Omental fat pad (tissue), 4 donors: ENCODE measurements around the gene MRS2. TPM values are rescaled to one million over a fixed set of nuclear protein-coding genes. Genes with fewer than 3 reads are reported as not detected.

Experiments used
- ATAC-seq: fragments of 150-250 bp; one replicate; pipeline ENCODE4 v1.9.1; 2016; ENCODE audit warnings: mild to moderate bottlenecking, moderate library complexity; ENCODE audit not compliant: low FRiP score
- DNase-seq: peaks from one replicate; pipeline ENCODE4 v3.0.0-alpha.2; 2019; ENCODE audit warnings: low spot score
- total RNA-seq, 4 donors: library from RNA; depleted of rRNA; stranded (reverse); fragments of >200 nt; gene quantifications; one replicate each; pipeline ENCODE4 v1.1.0, GENCODE V29; 2016
- TF ChIP-seq, protein P1 (sequence below), 3 donors: fragments of 450-650 bp; IDR thresholded peaks; one replicate each; pipeline ENCODE4 v1.5.1; 2016 to 2017; ENCODE audit warnings: antibody characterized with exemption in 3 of 3, mild to moderate bottlenecking in 3 of 3, moderate library complexity in 2 of 3

Gene MRS2
- total RNA-seq, 4 donors from 2014 or later: 22.8 to 27.5 (median 24.8) TPM

DNA sequence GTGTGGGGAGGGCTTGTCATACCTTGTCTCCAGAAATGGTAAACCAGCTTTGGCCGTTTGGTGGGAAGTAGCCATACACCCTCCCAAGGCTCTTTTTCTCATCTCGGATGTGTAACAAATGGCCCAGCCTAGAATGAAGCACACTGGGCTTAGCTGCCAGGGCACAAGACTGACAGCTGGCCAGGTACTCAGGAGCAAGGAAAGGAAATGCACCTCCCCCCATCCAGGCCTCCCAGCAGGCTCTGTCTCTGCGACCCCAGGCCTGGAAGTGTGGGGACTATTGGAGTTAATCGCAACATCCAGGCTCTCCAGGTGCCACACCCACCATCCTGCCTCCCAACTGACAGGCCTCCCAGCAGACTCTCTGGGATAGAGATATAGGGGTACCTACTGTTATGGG, 43.0 kb downstream of the MRS2 start:
- no peak for ATAC-seq

DNA sequence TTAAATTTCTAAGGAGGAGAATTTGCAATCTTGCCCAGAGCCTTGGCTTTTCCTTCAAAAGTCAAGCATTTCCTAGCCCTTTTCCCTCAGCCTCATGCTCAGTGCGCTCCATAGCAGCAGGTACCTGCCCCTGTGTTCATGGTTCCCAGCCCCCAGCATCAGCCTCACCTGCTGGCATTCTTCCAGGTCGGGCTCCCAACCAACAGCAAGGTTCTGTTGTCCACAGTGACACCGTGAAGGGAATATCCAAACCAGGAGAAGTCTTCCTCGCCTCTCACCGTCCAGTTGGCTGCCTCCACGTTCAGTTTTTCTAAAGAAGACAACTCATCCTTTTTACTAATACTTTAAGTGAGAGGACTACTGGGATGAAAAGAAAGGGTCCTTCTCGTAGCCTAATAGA, 43.9 kb downstream of the MRS2 start:
- DNase-seq: no peak
- TF ChIP-seq, protein P1, sequence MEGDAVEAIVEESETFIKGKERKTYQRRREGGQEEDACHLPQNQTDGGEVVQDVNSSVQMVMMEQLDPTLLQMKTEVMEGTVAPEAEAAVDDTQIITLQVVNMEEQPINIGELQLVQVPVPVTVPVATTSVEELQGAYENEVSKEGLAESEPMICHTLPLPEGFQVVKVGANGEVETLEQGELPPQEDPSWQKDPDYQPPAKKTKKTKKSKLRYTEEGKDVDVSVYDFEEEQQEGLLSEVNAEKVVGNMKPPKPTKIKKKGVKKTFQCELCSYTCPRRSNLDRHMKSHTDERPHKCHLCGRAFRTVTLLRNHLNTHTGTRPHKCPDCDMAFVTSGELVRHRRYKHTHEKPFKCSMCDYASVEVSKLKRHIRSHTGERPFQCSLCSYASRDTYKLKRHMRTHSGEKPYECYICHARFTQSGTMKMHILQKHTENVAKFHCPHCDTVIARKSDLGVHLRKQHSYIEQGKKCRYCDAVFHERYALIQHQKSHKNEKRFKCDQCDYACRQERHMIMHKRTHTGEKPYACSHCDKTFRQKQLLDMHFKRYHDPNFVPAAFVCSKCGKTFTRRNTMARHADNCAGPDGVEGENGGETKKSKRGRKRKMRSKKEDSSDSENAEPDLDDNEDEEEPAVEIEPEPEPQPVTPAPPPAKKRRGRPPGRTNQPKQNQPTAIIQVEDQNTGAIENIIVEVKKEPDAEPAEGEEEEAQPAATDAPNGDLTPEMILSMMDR (IDR thresholded peaks at IDR 0.05): no peak
- no peak for ATAC-seq

More for the DNA sequence above, 43.0 kb downstream of the MRS2 start:
- DNase-seq: no peak
- TF ChIP-seq, protein P1 (IDR thresholded peaks at IDR 0.05): no peak

DNA sequence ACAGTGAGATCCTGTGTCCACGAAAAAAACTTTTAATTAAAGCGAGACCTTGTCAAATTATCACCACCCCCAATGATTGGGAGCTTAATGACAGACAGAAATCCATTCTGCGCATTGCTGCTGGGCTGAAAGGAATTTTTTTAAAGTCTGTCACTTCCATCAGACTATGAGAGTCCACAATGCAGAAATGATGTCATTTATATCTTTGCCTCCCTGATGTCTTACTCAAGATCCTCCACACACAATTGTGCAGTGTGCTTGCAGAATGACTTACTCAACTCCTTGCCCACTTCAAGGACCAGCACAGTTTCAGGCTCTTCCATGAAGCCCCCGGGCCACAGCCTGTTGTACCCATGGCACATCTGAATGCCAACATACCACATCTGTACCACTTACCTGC, 45.7 kb downstream of the MRS2 start:
- ATAC-seq: no peak
- TF ChIP-seq, protein P1 (IDR thresholded peaks at IDR 0.05): no peak
- no peak for DNase-seq

DNA sequence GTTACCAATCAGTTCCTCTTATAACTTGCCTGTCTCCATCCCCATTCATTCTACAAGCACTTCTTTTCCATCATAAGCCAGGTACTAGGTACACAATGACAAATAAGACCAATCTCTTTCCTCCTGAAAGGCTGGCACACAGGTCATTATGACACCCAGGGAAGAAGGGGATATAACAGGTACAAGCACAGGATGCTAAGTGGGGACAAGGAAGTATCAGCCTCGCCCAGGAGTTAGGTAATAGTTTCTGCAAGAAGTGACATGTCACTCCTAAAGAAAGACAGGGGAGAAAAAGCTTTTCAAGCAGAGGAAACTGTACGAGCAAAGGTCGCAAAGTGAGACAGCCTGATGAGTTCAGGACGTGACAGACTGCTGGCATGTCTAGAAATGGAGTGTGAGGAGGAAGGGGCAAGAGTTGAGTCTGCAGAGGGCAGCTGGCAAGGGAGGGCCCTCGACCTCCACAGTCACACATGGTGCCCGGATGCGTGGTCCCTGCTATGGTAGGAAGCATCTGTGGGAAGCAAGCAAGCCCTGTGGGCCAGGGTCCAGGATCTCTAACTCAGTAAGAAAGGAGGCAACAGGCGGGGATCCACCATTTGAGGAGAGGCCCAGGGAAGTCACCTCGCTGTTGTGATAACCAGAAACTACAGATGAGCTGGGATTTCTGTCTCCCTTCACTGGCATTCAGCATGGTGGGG, 46.2 kb downstream of the MRS2 start:
- TF ChIP-seq, protein P1 (IDR thresholded peaks at IDR 0.05): no peak
- DNase-seq (no peak), ATAC-seq (no peak)

DNA sequence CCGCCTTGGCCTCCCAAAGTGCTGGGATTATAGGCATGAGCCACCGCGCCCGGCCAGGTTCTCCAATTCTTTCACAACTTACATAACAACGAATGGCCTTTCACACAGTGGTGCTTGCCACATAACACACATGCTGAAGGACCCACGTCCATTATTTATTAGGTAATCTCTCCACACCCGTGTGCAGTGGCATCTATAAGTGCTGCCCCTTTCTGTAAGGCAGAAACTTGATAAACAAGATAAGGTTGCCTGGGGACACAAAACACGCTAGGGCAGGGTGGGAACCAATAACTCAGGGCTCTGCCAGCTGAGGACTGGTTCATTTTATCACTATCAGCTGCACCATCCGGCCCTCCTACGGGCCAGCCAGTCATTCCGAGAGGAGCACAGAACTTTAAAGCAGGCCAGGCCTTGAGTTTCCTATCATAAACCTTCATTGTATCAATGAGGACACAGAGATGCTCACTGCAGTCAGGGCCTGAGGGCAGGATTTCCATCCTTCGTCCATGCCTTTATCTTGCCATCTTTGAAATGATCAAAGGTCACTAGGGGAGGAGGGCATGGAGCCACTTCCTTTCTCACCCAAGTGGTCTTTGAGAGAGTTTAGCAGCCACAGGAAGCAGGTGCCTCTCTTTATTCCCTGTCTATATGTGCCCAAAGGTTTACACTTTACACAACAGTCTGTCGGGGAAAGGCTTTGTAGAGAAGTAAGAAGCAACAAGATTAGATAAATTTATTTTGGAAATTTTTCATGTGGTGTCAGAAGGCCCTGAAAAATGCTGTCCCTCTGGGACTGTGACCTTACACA, 49.0 kb downstream of the MRS2 start:
- DNase-seq (no peak), ATAC-seq (no peak)
- TF ChIP-seq, protein P1 (IDR thresholded peaks at IDR 0.05): no peak

DNA sequence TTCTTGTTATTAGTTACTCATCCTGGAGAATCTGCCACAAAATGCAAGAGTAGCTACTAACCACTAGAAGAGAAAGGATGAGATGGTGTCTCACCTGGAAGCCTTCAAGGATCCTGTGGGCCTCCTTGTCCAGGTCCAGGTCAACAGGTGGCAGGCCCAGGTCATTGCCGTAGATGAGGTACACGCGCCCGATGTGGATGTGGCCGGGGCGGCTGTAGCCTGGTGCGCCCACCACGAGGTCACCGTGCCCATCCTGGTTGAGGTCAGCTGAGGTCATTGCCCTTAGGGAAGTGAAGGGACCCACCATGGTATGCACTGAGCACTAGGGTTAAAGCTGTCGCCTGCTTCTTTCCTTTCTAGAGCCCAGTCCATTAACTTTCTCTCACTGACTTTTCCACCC, 51.2 kb downstream of the MRS2 start:
- TF ChIP-seq, protein P1 (IDR thresholded peaks at IDR 0.05): no peak
- DNase-seq (no peak), ATAC-seq (no peak)
